Measurements from ENCODE around the gene PTPRK. TPM values are rescaled to one million over a fixed set of nuclear protein-coding genes. Genes with fewer than 3 reads are reported as not detected.

The PTPRK gene
- total RNA-seq, 4 donors from 2014 or later = 88.0 to 187 (median 136) TPM

GRCh38 chr6:128361378-128361777 lies 159.0 kb downstream of the PTPRK start:
- H3K36me3 ChIP-seq = no peaks in the 10 kb centered on the region
- 69 to 83% methylated on average over 2 of the region's 2 CpGs for WGBS, 2 donors (ENCODE audit: low coverage in 1 of 2)
- intact Hi-C loops (cut with DNase I; ENCODE audit: low total_unique reads) = no loop called here

GRCh38 chr6:128358244-128358776 lies 162.1 kb downstream of the PTPRK start:
- no peak for TF ChIP-seq POLR2A (IDR thresholded peaks at IDR 0.05)
- no peak for TF ChIP-seq EP300 (IDR thresholded peaks at IDR 0.05; ENCODE audit: low read depth)
- TF ChIP-seq POLR2AphosphoS5 (IDR thresholded peaks at IDR 0.05) = no peak
- TF ChIP-seq CTCF (IDR thresholded peaks at IDR 0.05) = no peak
- Histone ChIP-seq H3K36me3 (no peaks in the 10 kb centered on the region), H3K4me3 (no peak overlapping the region), H3K27me3 (no peaks in the 10 kb centered on the region), H3K4me1 (peaks cover 0 to 40% (median 5%) of the 10 kb centered on the region in 4 donors), H3K27ac (no peak overlapping the region), H3K9me3 (no peaks in the 10 kb centered on the region)
- WGBS, 2 donors (ENCODE audit: low coverage in 1 of 2) = 21 to 45% methylated on average over 2 to 3 of the region's 3 CpGs
- in situ Hi-C loops (cut with MboI; ENCODE audit: low pct_ligation_motif_present in 1 of 4, low pct_unique_long_range_greater_than_20kb in 1 of 4, low sequenced_read_pairs in 3 of 4) (no loop called here), intact Hi-C loops (cut with DNase I; ENCODE audit: low total_unique reads) (no loop called here)
- DNase-seq = no peak

More at GRCh38 chr6:128361378-128361777, 159.0 kb downstream of the PTPRK start:
- H3K4me3 ChIP-seq = no peak overlapping the region
- no peaks in the 10 kb centered on the region for H3K9me3 ChIP-seq
- H3K27me3 ChIP-seq = no peaks in the 10 kb centered on the region
- in situ Hi-C loops (cut with MboI; ENCODE audit: low pct_ligation_motif_present in 1 of 4, low pct_unique_long_range_greater_than_20kb in 1 of 4, low sequenced_read_pairs in 3 of 4) = no loop called here
- peaks cover 0 to 62% (median 10%) of the 10 kb centered on the region in 4 donors for H3K4me1 ChIP-seq
- no peak for DNase-seq
- TF ChIP-seq POLR2AphosphoS5 (IDR thresholded peaks at IDR 0.05) (no peak), POLR2A (IDR thresholded peaks at IDR 0.05) (no peak), CTCF (IDR thresholded peaks at IDR 0.05) (no peak), EP300 (IDR thresholded peaks at IDR 0.05; ENCODE audit: low read depth) (no peak)
- H3K27ac ChIP-seq = no peak overlapping the region

GRCh38 chr6:128357392-128358130 lies 162.8 kb downstream of the PTPRK start:
- H3K9me3 ChIP-seq = no peaks in the 10 kb centered on the region
- H3K36me3 ChIP-seq = no peaks in the 10 kb centered on the region
- in situ Hi-C loops (cut with MboI; ENCODE audit: low pct_ligation_motif_present in 1 of 4, low pct_unique_long_range_greater_than_20kb in 1 of 4, low sequenced_read_pairs in 3 of 4) (no loop called here), intact Hi-C loops (cut with DNase I; ENCODE audit: low total_unique reads) (no loop called here)
- no peak overlapping the region for H3K4me3 ChIP-seq
- TF ChIP-seq POLR2AphosphoS5 (IDR thresholded peaks at IDR 0.05) (no peak), POLR2A (IDR thresholded peaks at IDR 0.05) (no peak)
- peaks cover 0 to 42% (median 6%) of the 10 kb centered on the region in 4 donors for H3K4me1 ChIP-seq
- no peak overlapping the region for H3K27ac ChIP-seq
- WGBS, 2 donors (ENCODE audit: low coverage in 1 of 2) = 71 to 73% methylated on average over 3 of the region's 3 CpGs
- no peak for DNase-seq
- no peaks in the 10 kb centered on the region for H3K27me3 ChIP-seq

- no peak for TF ChIP-seq EP300 (IDR thresholded peaks at IDR 0.05; ENCODE audit: low read depth)
- no peak for TF ChIP-seq POLR2A (IDR thresholded peaks at IDR 0.05)
- no peak for TF ChIP-seq POLR2AphosphoS5 (IDR thresholded peaks at IDR 0.05)
- TF ChIP-seq CTCF (IDR thresholded peaks at IDR 0.05) = no peak
- Histone ChIP-seq H3K4me1 (peaks cover 0 to 49% (median 30%) of the 10 kb centered on the region in 4 donors), H3K27me3 (no peaks in the 10 kb centered on the region), H3K9me3 (no peaks in the 10 kb centered on the region), H3K36me3 (no peaks in the 10 kb centered on the region), H3K4me3 (no peak overlapping the region), H3K27ac (peak overlapping the region; percentile 46 to 70 (median 67))
- intact Hi-C loops (cut with DNase I; ENCODE audit: low total_unique reads) = no loop called here
- no peak for DNase-seq
- 62 to 73% methylated on average over 1 of the region's 1 CpG for WGBS, 2 donors (ENCODE audit: low coverage in 1 of 2)
- in situ Hi-C loops (cut with MboI; ENCODE audit: low pct_ligation_motif_present in 1 of 4, low pct_unique_long_range_greater_than_20kb in 1 of 4, low sequenced_read_pairs in 3 of 4) = no loop called here
These were observed 168.0 kb downstream of the PTPRK start for GRCh38 chr6:128352366-128352765.

Measured in transverse colon (tissue), 4 donors.